ENCODE measurements around the gene SEC24D. TPM values are rescaled to one million over a fixed set of nuclear protein-coding genes. Genes with fewer than 3 reads are reported as not detected.

SEC24D gene
- total RNA-seq, 1 donor from 2014 or later: 8.2 TPM

- H3K4me1 Mint-ChIP-seq: no peaks in the 10 kb centered on the region
- no peak overlapping the region for H3K4me3 Mint-ChIP-seq
- no peaks in the 10 kb centered on the region for H3K9me3 Mint-ChIP-seq
- no peaks in the 10 kb centered on the region for H3K27me3 ChIP-seq
- no peak overlapping the region for H2AFZ ChIP-seq (replicated peaks)
- TF ChIP-seq EZH2 (IDR thresholded peaks at IDR 0.05): no peak
- no peak for TF ChIP-seq EZH2phosphoT487 (IDR thresholded peaks at IDR 0.05)
- TF ChIP-seq, protein P1, sequence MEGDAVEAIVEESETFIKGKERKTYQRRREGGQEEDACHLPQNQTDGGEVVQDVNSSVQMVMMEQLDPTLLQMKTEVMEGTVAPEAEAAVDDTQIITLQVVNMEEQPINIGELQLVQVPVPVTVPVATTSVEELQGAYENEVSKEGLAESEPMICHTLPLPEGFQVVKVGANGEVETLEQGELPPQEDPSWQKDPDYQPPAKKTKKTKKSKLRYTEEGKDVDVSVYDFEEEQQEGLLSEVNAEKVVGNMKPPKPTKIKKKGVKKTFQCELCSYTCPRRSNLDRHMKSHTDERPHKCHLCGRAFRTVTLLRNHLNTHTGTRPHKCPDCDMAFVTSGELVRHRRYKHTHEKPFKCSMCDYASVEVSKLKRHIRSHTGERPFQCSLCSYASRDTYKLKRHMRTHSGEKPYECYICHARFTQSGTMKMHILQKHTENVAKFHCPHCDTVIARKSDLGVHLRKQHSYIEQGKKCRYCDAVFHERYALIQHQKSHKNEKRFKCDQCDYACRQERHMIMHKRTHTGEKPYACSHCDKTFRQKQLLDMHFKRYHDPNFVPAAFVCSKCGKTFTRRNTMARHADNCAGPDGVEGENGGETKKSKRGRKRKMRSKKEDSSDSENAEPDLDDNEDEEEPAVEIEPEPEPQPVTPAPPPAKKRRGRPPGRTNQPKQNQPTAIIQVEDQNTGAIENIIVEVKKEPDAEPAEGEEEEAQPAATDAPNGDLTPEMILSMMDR (IDR thresholded peaks at IDR 0.05): no peak
- H3K9me3 ChIP-seq (ENCODE audit: low read depth): no peaks in the 10 kb centered on the region
- no peak overlapping the region for H3K4me2 ChIP-seq
- H3K9ac ChIP-seq: no peak overlapping the region
- H3K27ac Mint-ChIP-seq: no peak overlapping the region
- H3K4me1 ChIP-seq: no peaks in the 10 kb centered on the region
- H3K79me2 ChIP-seq (ENCODE audit: low read depth): no peaks in the 10 kb centered on the region
- no peaks in the 10 kb centered on the region for H3K36me3 ChIP-seq
- H3K36me3 Mint-ChIP-seq: peaks cover 5% of the 10 kb centered on the region
- no peaks in the 10 kb centered on the region for H3F3A ChIP-seq (ENCODE audit: low read depth)
- DNase-seq (ENCODE audit: low spot score): no peak
- no peaks in the 10 kb centered on the region for H3K27me3 Mint-ChIP-seq (ENCODE audit: insufficient read depth, low read depth)
- H3K27ac ChIP-seq: no peak overlapping the region
- H4K20me1 ChIP-seq (ENCODE audit: low read depth): no peaks in the 10 kb centered on the region
- H3K4me3 ChIP-seq: no peak overlapping the region
Measured at GRCh38 chr4:118760493-118760892, 75.4 kb downstream of the SEC24D start.

DNA sequence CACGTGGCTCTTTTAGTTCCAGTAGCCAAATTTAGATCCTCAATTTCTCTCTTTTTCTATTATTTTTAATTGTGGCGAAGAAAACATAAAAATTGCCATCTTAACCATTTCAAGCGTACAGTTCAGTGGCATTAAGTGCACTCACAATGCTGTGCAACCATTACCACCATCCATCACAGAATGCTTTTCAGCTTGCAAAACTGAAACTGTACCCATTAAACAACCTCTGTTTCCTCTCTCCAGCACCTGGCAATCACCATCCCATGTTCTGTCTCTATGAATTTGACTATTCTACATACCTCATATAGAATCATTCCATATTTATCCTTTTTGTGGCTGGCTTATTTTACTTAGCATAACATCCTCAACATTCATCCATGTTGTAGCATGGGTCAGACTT is 75.8 kb downstream of the SEC24D start:
- no peaks in the 10 kb centered on the region for H3K79me2 ChIP-seq (ENCODE audit: low read depth)
- DNase-seq (ENCODE audit: low spot score): no peak
- H3K4me3 ChIP-seq: no peak overlapping the region
- H3K27ac ChIP-seq: no peak overlapping the region
- peaks cover 5% of the 10 kb centered on the region for H3K36me3 Mint-ChIP-seq
- H4K20me1 ChIP-seq (ENCODE audit: low read depth): no peaks in the 10 kb centered on the region
- H3K4me1 ChIP-seq: no peaks in the 10 kb centered on the region
- H2AFZ ChIP-seq (replicated peaks): no peak overlapping the region
- no peaks in the 10 kb centered on the region for H3K9me3 Mint-ChIP-seq
- H3K4me3 Mint-ChIP-seq: no peak overlapping the region
- H3K4me1 Mint-ChIP-seq: peaks cover 2% of the 10 kb centered on the region
- H3F3A ChIP-seq (ENCODE audit: low read depth): no peaks in the 10 kb centered on the region
- no peak overlapping the region for H3K4me2 ChIP-seq
- no peaks in the 10 kb centered on the region for H3K27me3 Mint-ChIP-seq (ENCODE audit: insufficient read depth, low read depth)
- H3K27me3 ChIP-seq: no peaks in the 10 kb centered on the region
- TF ChIP-seq, protein P1 (IDR thresholded peaks at IDR 0.05): no peak
- no peaks in the 10 kb centered on the region for H3K9me3 ChIP-seq (ENCODE audit: low read depth)
- no peaks in the 10 kb centered on the region for H3K36me3 ChIP-seq
- no peak overlapping the region for H3K9ac ChIP-seq
- no peak overlapping the region for H3K27ac Mint-ChIP-seq

DNA sequence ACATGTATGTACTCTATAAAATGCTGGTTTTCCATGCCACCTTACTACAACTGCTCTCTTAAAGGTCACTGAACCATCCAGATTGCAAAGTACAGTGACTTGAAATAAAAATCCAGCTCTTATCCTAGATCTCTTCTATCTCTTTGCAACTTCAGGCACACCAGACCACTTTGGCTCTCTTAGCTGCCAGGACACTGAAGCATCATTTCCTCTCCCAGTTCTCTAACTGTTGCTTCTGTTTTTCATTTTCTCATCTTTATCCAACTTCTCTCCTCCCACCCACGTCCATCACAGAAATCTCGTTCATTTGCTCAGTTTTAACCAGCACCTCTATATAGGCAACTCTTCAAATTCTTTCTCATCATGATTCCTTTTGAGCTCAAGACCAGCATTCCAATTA is 76.4 kb downstream of the SEC24D start:
- Histone ChIP-seq H3K9me3 (ENCODE audit: low read depth) (no peaks in the 10 kb centered on the region), H3K4me3 (no peak overlapping the region), H3K4me1 (no peaks in the 10 kb centered on the region), H4K20me1 (ENCODE audit: low read depth) (no peaks in the 10 kb centered on the region), H3K79me2 (ENCODE audit: low read depth) (no peaks in the 10 kb centered on the region), H3K27me3 (no peaks in the 10 kb centered on the region), H3K9ac (no peak overlapping the region), H3F3A (ENCODE audit: low read depth) (no peaks in the 10 kb centered on the region), H3K27ac (no peak overlapping the region), H3K36me3 (no peaks in the 10 kb centered on the region), H2AFZ (replicated peaks) (no peak overlapping the region), H3K4me2 (no peak overlapping the region)
- TF ChIP-seq EZH2phosphoT487 (IDR thresholded peaks at IDR 0.05) (no peak), EZH2 (IDR thresholded peaks at IDR 0.05) (no peak)
- TF ChIP-seq, protein P1 (IDR thresholded peaks at IDR 0.05): no peak
- Mint-ChIP-seq H3K27me3 (ENCODE audit: insufficient read depth, low read depth) (no peaks in the 10 kb centered on the region), H3K36me3 (peaks cover 5% of the 10 kb centered on the region), H3K9me3 (no peaks in the 10 kb centered on the region), H3K4me3 (no peak overlapping the region), H3K4me1 (peaks cover 3% of the 10 kb centered on the region), H3K27ac (no peak overlapping the region)
- DNase-seq (ENCODE audit: low spot score): no peak

- Histone ChIP-seq H3K36me3 (no peaks in the 10 kb centered on the region), H3K4me3 (no peak overlapping the region), H4K20me1 (ENCODE audit: low read depth) (no peaks in the 10 kb centered on the region), H3F3A (ENCODE audit: low read depth) (no peaks in the 10 kb centered on the region), H3K4me1 (no peaks in the 10 kb centered on the region), H3K4me2 (no peak overlapping the region), H3K27ac (no peak overlapping the region), H3K27me3 (no peaks in the 10 kb centered on the region), H2AFZ (replicated peaks) (no peak overlapping the region), H3K9me3 (ENCODE audit: low read depth) (no peaks in the 10 kb centered on the region), H3K79me2 (ENCODE audit: low read depth) (no peaks in the 10 kb centered on the region), H3K9ac (no peak overlapping the region)
- Mint-ChIP-seq H3K27me3 (ENCODE audit: insufficient read depth, low read depth) (no peaks in the 10 kb centered on the region), H3K9me3 (no peaks in the 10 kb centered on the region), H3K27ac (no peak overlapping the region), H3K4me3 (no peak overlapping the region), H3K4me1 (peaks cover 3% of the 10 kb centered on the region), H3K36me3 (no peaks in the 10 kb centered on the region)
- TF ChIP-seq EZH2 (IDR thresholded peaks at IDR 0.05) (no peak), EZH2phosphoT487 (IDR thresholded peaks at IDR 0.05) (no peak)
- TF ChIP-seq, protein P1 (IDR thresholded peaks at IDR 0.05): no peak
- DNase-seq (ENCODE audit: low spot score): no peak
Measured at GRCh38 chr4:118758293-118758692, 77.6 kb downstream of the SEC24D start.

Data from neural progenitor cell (in vitro differentiated cells).